Mammary epithelial cell (primary cell): ENCODE data around the gene NEB.

ENCODE experiments used
- EZH2 ChIP-seq: IDR thresholded peaks from 2 replicates; pipeline ENCODE4 v1.6.1; 2012; ENCODE audit warnings: low read length, inconsistent platforms, borderline replicate concordance
- TF ChIP-seq, protein P1 (sequence below), 2 donors: IDR thresholded peaks in 1 of 2; conservative IDR thresholded peaks in 1 of 2; 2 replicates each; pipeline ENCODE4 v1.5.1; 2011 to 2012; ENCODE audit warnings: inconsistent platforms in 2 of 2, low read length in 2 of 2, mild to moderate bottlenecking in 2 of 2, control low read depth in 1 of 2, low read depth in 1 of 2; ENCODE audit not compliant: insufficient read depth in 1 of 2; ENCODE audit errors: extremely low read depth in 1 of 2

DNA sequence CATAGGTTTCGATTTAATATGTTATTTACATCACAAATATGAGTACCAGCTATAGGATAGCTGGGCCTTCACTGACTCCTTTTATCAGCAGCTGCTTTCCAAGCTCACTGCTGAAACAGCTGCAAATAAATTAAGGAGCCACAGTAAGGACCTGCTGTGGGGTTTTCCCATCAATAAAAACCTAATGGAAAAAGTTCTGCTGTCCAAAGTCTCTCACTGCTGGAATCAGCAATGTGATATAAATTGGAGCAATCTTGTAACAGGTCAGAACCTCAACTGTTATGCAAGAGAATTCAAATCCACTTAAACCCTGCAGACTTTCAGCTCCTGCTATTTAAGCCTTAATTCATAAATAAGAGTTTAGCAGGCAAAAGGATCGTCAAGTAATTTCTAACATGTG, 61.3 kb downstream of the NEB start:
- TF ChIP-seq, protein P1, sequence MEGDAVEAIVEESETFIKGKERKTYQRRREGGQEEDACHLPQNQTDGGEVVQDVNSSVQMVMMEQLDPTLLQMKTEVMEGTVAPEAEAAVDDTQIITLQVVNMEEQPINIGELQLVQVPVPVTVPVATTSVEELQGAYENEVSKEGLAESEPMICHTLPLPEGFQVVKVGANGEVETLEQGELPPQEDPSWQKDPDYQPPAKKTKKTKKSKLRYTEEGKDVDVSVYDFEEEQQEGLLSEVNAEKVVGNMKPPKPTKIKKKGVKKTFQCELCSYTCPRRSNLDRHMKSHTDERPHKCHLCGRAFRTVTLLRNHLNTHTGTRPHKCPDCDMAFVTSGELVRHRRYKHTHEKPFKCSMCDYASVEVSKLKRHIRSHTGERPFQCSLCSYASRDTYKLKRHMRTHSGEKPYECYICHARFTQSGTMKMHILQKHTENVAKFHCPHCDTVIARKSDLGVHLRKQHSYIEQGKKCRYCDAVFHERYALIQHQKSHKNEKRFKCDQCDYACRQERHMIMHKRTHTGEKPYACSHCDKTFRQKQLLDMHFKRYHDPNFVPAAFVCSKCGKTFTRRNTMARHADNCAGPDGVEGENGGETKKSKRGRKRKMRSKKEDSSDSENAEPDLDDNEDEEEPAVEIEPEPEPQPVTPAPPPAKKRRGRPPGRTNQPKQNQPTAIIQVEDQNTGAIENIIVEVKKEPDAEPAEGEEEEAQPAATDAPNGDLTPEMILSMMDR (conservative IDR thresholded peaks at IDR 0.05 in 1 of 2, IDR thresholded peaks at IDR 0.05 in 1 of 2; ENCODE audit: extremely low read depth in 1 of 2, insufficient read depth in 1 of 2, low read depth in 1 of 2, low read length in 2 of 2): no peak
- TF ChIP-seq EZH2: no peak
